ENCODE data around the gene ARID4B. TPM values are rescaled to one million over a fixed set of nuclear protein-coding genes. Genes with fewer than 3 reads are reported as not detected.

The ARID4B gene
- total RNA-seq, 1 experiment from 2014 or later: 28.3 TPM

DNA sequence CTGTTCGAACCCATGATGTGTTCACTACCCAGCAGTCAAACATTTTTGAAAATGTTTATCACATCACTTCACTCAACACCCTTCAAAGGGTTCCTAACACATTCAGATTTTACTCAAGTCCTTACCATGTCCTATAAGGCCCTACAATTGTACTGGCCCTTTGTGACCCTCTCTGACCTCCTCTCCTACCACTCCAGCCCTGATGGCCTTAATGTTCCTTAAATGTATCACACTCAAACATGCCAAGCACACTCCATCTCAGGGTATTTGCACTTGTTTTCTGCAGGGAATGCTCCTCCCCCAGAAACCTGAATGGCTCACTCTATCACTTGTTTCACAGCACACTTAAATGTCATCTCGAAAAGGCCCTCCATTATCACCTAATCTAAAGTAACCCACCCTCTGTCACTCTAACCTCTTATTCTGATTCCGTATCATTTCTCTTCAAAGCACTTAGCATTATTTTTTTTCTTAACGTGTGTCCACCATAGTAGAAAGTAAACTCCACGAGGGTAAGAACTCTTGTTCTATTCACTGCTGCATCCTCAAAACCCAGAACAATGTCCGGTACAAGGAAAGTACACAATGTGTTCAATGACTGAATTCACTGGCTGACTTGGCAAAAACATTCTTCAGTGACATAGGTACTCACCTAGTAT is 7.3 kb downstream of the ARID4B start:
- H3K4me2 ChIP-seq (ENCODE audit: low read length): no peak overlapping the region
- intact Hi-C loops (cut with micrococcal nuclease): no loop called here
- RAD21 ChIA-PET (ENCODE audit: low non-redundant PET in 1 of 2, low total read pairs in 2 of 2, uncharacterized antibody in 2 of 2, unreplicated experiment in 2 of 2): no interaction called here

DNA sequence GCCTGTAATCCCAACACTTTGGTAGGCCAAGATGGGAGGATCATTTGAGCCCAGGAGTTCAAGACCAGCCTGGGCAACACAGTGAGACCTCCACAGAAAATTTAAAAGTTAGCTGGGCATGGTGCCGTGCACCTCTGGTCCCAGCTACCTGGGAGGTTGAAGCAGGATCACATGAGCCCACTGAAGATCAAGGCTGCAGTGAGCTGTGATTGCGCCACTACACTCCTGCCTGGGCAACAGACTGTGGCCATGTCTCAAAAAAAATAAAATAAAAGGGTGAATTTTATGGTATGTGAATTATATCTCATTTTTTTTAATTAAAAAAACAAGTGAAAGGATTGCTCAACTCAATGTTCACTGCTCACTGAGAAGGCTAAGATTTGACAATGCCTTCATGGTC is 8.7 kb downstream of the ARID4B start:
- Histone ChIP-seq H3K9me3 (ENCODE audit: control insufficient read depth in 1 of 2, insufficient read depth in 1 of 2, low read depth in 1 of 2, low read length in 2 of 2) (no peaks in the 10 kb centered on the region), H3K4me1 (ENCODE audit: control insufficient read depth in 1 of 2, insufficient read depth in 2 of 2, low read length in 2 of 2) (no peaks in the 10 kb centered on the region), H3K4me3 (replicated peaks in 1 of 2; ENCODE audit: low read depth in 1 of 2, low read length in 2 of 2) (no peak overlapping the region), H3K27me3 (ENCODE audit: insufficient read depth, low read length) (no peaks in the 10 kb centered on the region), H3K27ac (ENCODE audit: low read depth, low read length) (no peak overlapping the region), H3K9me2 (ENCODE audit: insufficient read depth) (no peaks in the 10 kb centered on the region), H3K36me3 (ENCODE audit: control insufficient read depth in 1 of 2, insufficient read depth in 2 of 2, low read length in 2 of 2) (0 out of 4 replicates have a peak, but pooled peaks cover 2 to 3% of the 10 kb centered on the region in 2 experiments), H3K79me2 (ENCODE audit: insufficient read depth, low read length) (peaks cover 96% of the 10 kb centered on the region), H4K20me1 (ENCODE audit: insufficient read depth) (peaks cover 6% of the 10 kb centered on the region; the same call in 1 of the 2 replicates), H3K4me2 (ENCODE audit: low read length) (no peak overlapping the region), H2AFZ (ENCODE audit: low read depth, low read length, poor library complexity, severe bottlenecking) (no peak overlapping the region), H3K9ac (ENCODE audit: low read length) (no peak overlapping the region)
- ChIA-PET POLR2A (no interaction called here), RAD21 (ENCODE audit: low non-redundant PET in 1 of 2, low total read pairs in 2 of 2, uncharacterized antibody in 2 of 2, unreplicated experiment in 2 of 2) (no interaction called here), CTCF (no interaction called here)
- intact Hi-C loops (cut with micrococcal nuclease): no loop called here
- ATAC-seq (no peak), DNase-seq (ENCODE audit: low read depth, low spot score) (no peak)
- BruUV-seq (replicated peaks): no TSS peak
- TF ChIP-seq POLR2AphosphoS5 (IDR thresholded peaks at IDR 0.05; ENCODE audit: low read depth, low read length) (no peak), EZH2phosphoT487 (IDR thresholded peaks at IDR 0.05; ENCODE audit: borderline replicate concordance) (no peak), SRF (IDR thresholded peaks at IDR 0.05; ENCODE audit: low read depth) (no peak), ZNF274 (IDR thresholded peaks at IDR 0.05; ENCODE audit: low read depth, low read length) (no peak), RAD21 (IDR thresholded peaks at IDR 0.05; ENCODE audit: low read depth) (no peak), JUND (IDR thresholded peaks at IDR 0.05) (no peak), YY1 (IDR thresholded peaks at IDR 0.05; ENCODE audit: extremely low read depth, insufficient replicate concordance, low read depth, low read length) (no peak), FOSL1 (IDR thresholded peaks at IDR 0.05; ENCODE audit: low read depth) (no peak), ZFX (IDR thresholded peaks at IDR 0.05) (no peak), SIN3A (IDR thresholded peaks at IDR 0.05; ENCODE audit: low read depth) (no peak), POLR2A (IDR thresholded peaks at IDR 0.05; ENCODE audit: borderline replicate concordance, extremely low read depth, insufficient read depth, insufficient read length) (no peak)
- TF ChIP-seq, protein P1, sequence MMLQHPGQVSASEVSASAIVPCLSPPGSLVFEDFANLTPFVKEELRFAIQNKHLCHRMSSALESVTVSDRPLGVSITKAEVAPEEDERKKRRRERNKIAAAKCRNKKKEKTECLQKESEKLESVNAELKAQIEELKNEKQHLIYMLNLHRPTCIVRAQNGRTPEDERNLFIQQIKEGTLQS (IDR thresholded peaks at IDR 0.05): no peak
- TF ChIP-seq, protein P2, sequence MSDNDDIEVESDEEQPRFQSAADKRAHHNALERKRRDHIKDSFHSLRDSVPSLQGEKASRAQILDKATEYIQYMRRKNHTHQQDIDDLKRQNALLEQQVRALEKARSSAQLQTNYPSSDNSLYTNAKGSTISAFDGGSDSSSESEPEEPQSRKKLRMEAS (IDR thresholded peaks at IDR 0.05): no peak
- TF ChIP-seq, protein P3, sequence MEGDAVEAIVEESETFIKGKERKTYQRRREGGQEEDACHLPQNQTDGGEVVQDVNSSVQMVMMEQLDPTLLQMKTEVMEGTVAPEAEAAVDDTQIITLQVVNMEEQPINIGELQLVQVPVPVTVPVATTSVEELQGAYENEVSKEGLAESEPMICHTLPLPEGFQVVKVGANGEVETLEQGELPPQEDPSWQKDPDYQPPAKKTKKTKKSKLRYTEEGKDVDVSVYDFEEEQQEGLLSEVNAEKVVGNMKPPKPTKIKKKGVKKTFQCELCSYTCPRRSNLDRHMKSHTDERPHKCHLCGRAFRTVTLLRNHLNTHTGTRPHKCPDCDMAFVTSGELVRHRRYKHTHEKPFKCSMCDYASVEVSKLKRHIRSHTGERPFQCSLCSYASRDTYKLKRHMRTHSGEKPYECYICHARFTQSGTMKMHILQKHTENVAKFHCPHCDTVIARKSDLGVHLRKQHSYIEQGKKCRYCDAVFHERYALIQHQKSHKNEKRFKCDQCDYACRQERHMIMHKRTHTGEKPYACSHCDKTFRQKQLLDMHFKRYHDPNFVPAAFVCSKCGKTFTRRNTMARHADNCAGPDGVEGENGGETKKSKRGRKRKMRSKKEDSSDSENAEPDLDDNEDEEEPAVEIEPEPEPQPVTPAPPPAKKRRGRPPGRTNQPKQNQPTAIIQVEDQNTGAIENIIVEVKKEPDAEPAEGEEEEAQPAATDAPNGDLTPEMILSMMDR (IDR thresholded peaks at IDR 0.05 in 2 of 3, conservative IDR thresholded peaks at IDR 0.05 in 1 of 3; ENCODE audit: borderline replicate concordance in 1 of 3, insufficient read depth in 1 of 3, low read depth in 2 of 3, low read length in 2 of 3): no peak

More for the DNA sequence above, 7.3 kb downstream of the ARID4B start:
- Histone ChIP-seq H2AFZ (ENCODE audit: low read depth, low read length, poor library complexity, severe bottlenecking) (no peak overlapping the region), H3K79me2 (ENCODE audit: insufficient read depth, low read length) (peaks cover 96% of the 10 kb centered on the region), H3K27me3 (ENCODE audit: insufficient read depth, low read length) (no peaks in the 10 kb centered on the region), H3K9me2 (ENCODE audit: insufficient read depth) (no peaks in the 10 kb centered on the region), H3K36me3 (ENCODE audit: control insufficient read depth in 1 of 2, insufficient read depth in 2 of 2, low read length in 2 of 2) (0 out of 4 replicates have a peak, but pooled peaks cover 2 to 3% of the 10 kb centered on the region in 2 experiments), H3K4me3 (replicated peaks in 1 of 2; ENCODE audit: low read depth in 1 of 2, low read length in 2 of 2) (no peak overlapping the region), H3K9me3 (ENCODE audit: control insufficient read depth in 1 of 2, insufficient read depth in 1 of 2, low read depth in 1 of 2, low read length in 2 of 2) (no peaks in the 10 kb centered on the region), H3K27ac (ENCODE audit: low read depth, low read length) (no peak overlapping the region), H4K20me1 (ENCODE audit: insufficient read depth) (peaks cover 6% of the 10 kb centered on the region; the same call in 1 of the 2 replicates), H3K4me1 (ENCODE audit: control insufficient read depth in 1 of 2, insufficient read depth in 2 of 2, low read length in 2 of 2) (peaks cover 0 to 6% of the 10 kb centered on the region in 2 experiments; a peak in 1 of 4 replicates), H3K9ac (ENCODE audit: low read length) (no peak overlapping the region)
- ATAC-seq: no peak
- no peak for DNase-seq (ENCODE audit: low read depth, low spot score)
- ChIA-PET POLR2A (no interaction called here), CTCF (no interaction called here)
- TF ChIP-seq YY1 (IDR thresholded peaks at IDR 0.05; ENCODE audit: extremely low read depth, insufficient replicate concordance, low read depth, low read length) (no peak), TCF7L2 (IDR thresholded peaks at IDR 0.05; ENCODE audit: borderline replicate concordance, extremely low read depth, insufficient read depth, insufficient read length) (no peak)
- no TSS peak for BruUV-seq (replicated peaks)
